Natural killer cell (primary cell): Measurements from ENCODE around the gene CCHCR1. TPM values are rescaled to one million over a fixed set of nuclear protein-coding genes. Genes with fewer than 3 reads are reported as not detected.

Source experiments
- ATAC-seq, 3 donors: fragments of 150-1000 bp in 2 of 3; fragments of 200-7000 bp in 1 of 3; cut with Tn5 transposase; 1 replicate in 1 of 3; 2 replicates in 2 of 3; pipeline ENCODE4 v1.10.0; 2021; ENCODE audit warnings: mild to moderate bottlenecking in 2 of 3, moderate library complexity in 2 of 3
- DNase-seq, 2 donors: peaks; one replicate each; pipeline versions ENCODE4 v3.0.0 to v3.0.0-alpha.2; 2013 to 2021; ENCODE audit warnings: mixed read lengths in 1 of 2
- H3K27ac ChIP-seq: one replicate; pipeline ENCODE4 v1.5.1; 2013; ENCODE audit warnings: mild to moderate bottlenecking, low read length
- H3K27me3 ChIP-seq: one replicate; pipeline ENCODE4 v1.6.1; 2013; ENCODE audit warnings: low read length; ENCODE audit not compliant: control insufficient read depth, insufficient read depth
- H3K36me3 ChIP-seq: one replicate; pipeline ENCODE4 v1.6.1; 2013; ENCODE audit warnings: low read length; ENCODE audit not compliant: control insufficient read depth, insufficient read depth
- H3K4me1 ChIP-seq: one replicate; pipeline ENCODE4 v1.6.1; 2013; ENCODE audit warnings: low read length; ENCODE audit not compliant: control insufficient read depth, insufficient read depth
- H3K4me3 ChIP-seq: one replicate; pipeline ENCODE4 v1.5.1; 2013; ENCODE audit warnings: low read length
- H3K9me3 ChIP-seq: one replicate; pipeline ENCODE4 v1.6.1; 2013; ENCODE audit warnings: low read length; ENCODE audit not compliant: control insufficient read depth, insufficient read depth
- H3K27ac Mint-ChIP-seq, 2 donors: one replicate each; pipeline ENCODE4 v1.8.0; 2022; ENCODE audit warnings: mild to moderate bottlenecking in 2 of 2, mixed read lengths in 2 of 2, moderate library complexity in 1 of 2
- H3K27me3 Mint-ChIP-seq, 2 donors: one replicate each; pipeline ENCODE4 v1.8.0; 2022; ENCODE audit warnings: low read depth in 2 of 2, mixed read lengths in 2 of 2
- H3K36me3 Mint-ChIP-seq: one replicate; pipeline ENCODE4 v1.8.0; 2022; ENCODE audit warnings: mixed read lengths
- H3K4me1 Mint-ChIP-seq, 2 donors: one replicate each; pipeline ENCODE4 v1.8.0; 2022; ENCODE audit warnings: mixed read lengths in 2 of 2
- H3K4me3 Mint-ChIP-seq: one replicate; pipeline ENCODE4 v1.8.0; 2022; ENCODE audit warnings: mild to moderate bottlenecking, moderate library complexity, mixed read lengths
- H3K9me3 Mint-ChIP-seq, 2 donors: one replicate each; pipeline ENCODE4 v1.8.0; 2022; ENCODE audit warnings: mixed read lengths in 2 of 2
- WGBS: methylation state at CpG from one replicate; pipeline ENCODE4 v1.1.7; 2013; ENCODE audit warnings: missing lambda C conversion rate; ENCODE audit not compliant: insufficient coverage; 5-methylcytosine and 5-hydroxymethylcytosine counted together
- intact Hi-C: fragments of 100-400 bp; cut with micrococcal nuclease; formaldehyde crosslinking; loops from one replicate; pipeline ENCODE4 v1.14.2; 2022
- total RNA-seq, 4 donors: library from RNA; stranded (reverse); fragments of 120-200 nt in 1 of 4; gene quantifications; one replicate each; pipeline versions ENCODE4 v1.2.3 to v1.2.4, GENCODE V29; 2013 to 2022
- TF ChIP-seq, protein P1 (sequence below): fragments of 200-600 bp; IDR thresholded peaks from one replicate; pipeline ENCODE4 v1.8.0; 2022; ENCODE audit warnings: antibody characterized with exemption

CCHCR1 gene
- total RNA-seq, 3 donors from 2014 or later (not counting 1 experiment from before 2014, with no cell fraction given): 13.0 to 20.7 (median 16.9) TPM

DNA sequence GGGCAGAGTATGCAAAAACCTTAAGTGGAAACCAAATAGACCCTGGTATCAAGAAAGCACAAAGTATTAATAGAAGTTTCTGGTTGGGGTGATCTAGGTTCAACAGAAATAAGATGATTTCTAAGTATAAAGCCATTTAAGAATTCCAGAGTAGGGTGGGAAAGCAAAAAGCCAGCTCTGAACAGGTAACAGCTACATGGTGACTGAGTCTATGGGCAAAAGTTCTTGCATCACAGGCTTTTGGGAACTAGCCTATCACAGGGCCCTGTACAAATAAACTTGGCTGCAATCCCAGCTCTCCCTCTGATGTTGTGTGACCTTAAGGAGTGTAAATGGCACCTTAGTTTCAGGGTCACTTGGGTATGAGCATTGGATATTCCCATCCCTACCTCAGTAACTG, 6.3 kb upstream of the CCHCR1 start:
- H3K4me3 ChIP-seq: no peak overlapping the region
- H3K27me3 ChIP-seq: no peaks in the 10 kb centered on the region
- no peak overlapping the region for H3K4me3 Mint-ChIP-seq
- H3K27ac Mint-ChIP-seq: no peak overlapping the region
- no peaks in the 10 kb centered on the region for H3K36me3 Mint-ChIP-seq
- no peaks in the 10 kb centered on the region for H3K9me3 Mint-ChIP-seq
- intact Hi-C loops: no loop called here
- peaks cover 9% of the 10 kb centered on the region for H3K4me1 ChIP-seq
- peaks cover 5 to 6% of the 10 kb centered on the region in 2 donors for H3K4me1 Mint-ChIP-seq
- H3K9me3 ChIP-seq: no peaks in the 10 kb centered on the region
- ATAC-seq (no peak), DNase-seq (no peak)
- no peaks in the 10 kb centered on the region for H3K36me3 ChIP-seq
- TF ChIP-seq, protein P1, sequence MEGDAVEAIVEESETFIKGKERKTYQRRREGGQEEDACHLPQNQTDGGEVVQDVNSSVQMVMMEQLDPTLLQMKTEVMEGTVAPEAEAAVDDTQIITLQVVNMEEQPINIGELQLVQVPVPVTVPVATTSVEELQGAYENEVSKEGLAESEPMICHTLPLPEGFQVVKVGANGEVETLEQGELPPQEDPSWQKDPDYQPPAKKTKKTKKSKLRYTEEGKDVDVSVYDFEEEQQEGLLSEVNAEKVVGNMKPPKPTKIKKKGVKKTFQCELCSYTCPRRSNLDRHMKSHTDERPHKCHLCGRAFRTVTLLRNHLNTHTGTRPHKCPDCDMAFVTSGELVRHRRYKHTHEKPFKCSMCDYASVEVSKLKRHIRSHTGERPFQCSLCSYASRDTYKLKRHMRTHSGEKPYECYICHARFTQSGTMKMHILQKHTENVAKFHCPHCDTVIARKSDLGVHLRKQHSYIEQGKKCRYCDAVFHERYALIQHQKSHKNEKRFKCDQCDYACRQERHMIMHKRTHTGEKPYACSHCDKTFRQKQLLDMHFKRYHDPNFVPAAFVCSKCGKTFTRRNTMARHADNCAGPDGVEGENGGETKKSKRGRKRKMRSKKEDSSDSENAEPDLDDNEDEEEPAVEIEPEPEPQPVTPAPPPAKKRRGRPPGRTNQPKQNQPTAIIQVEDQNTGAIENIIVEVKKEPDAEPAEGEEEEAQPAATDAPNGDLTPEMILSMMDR: no peak
- no peaks in the 10 kb centered on the region for H3K27me3 Mint-ChIP-seq
- H3K27ac ChIP-seq: no peak overlapping the region

- no peaks in the 10 kb centered on the region for H3K9me3 ChIP-seq
- H3K4me3 ChIP-seq: no peak overlapping the region
- DNase-seq (no peak), ATAC-seq (no peak)
- H3K27me3 ChIP-seq: no peaks in the 10 kb centered on the region
- no peaks in the 10 kb centered on the region for H3K27me3 Mint-ChIP-seq
- H3K4me3 Mint-ChIP-seq: no peak overlapping the region
- no peaks in the 10 kb centered on the region for H3K36me3 Mint-ChIP-seq
- intact Hi-C loops: no loop called here
- H3K4me1 Mint-ChIP-seq: peaks cover 18 to 19% of the 10 kb centered on the region in 2 donors
- TF ChIP-seq, protein P1: no peak
- no peak overlapping the region for H3K27ac Mint-ChIP-seq
- H3K27ac ChIP-seq: no peak overlapping the region
- 97% methylated on average over 12 of the region's 13 CpGs for WGBS
- H3K4me1 ChIP-seq: peaks cover 15% of the 10 kb centered on the region
- no peaks in the 10 kb centered on the region for H3K36me3 ChIP-seq
- H3K9me3 Mint-ChIP-seq: no peaks in the 10 kb centered on the region
Observed at GRCh38 chr6:31162463-31163165, 5.0 kb upstream of the CCHCR1 start.

- intact Hi-C loops: no loop called here
- TF ChIP-seq, protein P1: no peak
- H3K4me1 ChIP-seq: peaks cover 20% of the 10 kb centered on the region
- no peaks in the 10 kb centered on the region for H3K9me3 ChIP-seq
- H3K36me3 ChIP-seq: no peaks in the 10 kb centered on the region
- no peak for DNase-seq
- Mint-ChIP-seq H3K36me3 (no peaks in the 10 kb centered on the region), H3K9me3 (no peaks in the 10 kb centered on the region), H3K27ac (no peak overlapping the region), H3K4me3 (no peak overlapping the region), H3K4me1 (peaks cover 25 to 26% of the 10 kb centered on the region in 2 donors), H3K27me3 (no peaks in the 10 kb centered on the region)
- no peak overlapping the region for H3K4me3 ChIP-seq
- H3K27ac ChIP-seq: no peak overlapping the region
- no peak for ATAC-seq
- 97% methylated on average over 19 of the region's 19 CpGs for WGBS
- H3K27me3 ChIP-seq: no peaks in the 10 kb centered on the region
Observed at GRCh38 chr6:31161216-31162126, 3.9 kb upstream of the CCHCR1 start.
